ENCODE measurements around the gene NR1H4. TPM values are rescaled to one million over a fixed set of nuclear protein-coding genes. Genes with fewer than 3 reads are reported as not detected.

NR1H4 gene
- total and polyA plus RNA-seq, 2 donors (not counting 1 experiment from before 2014, with no cell fraction given) = not detected

GRCh38 chr12:100485983-100486382 is 12.3 kb downstream of the NR1H4 start:
- Histone ChIP-seq H3K79me2 (ENCODE audit: control insufficient read depth, insufficient read depth, low read length) (no peaks in the 10 kb centered on the region), H3K27ac (ENCODE audit: low read length in 2 of 2) (no peak overlapping the region), H3K4me1 (ENCODE audit: control insufficient read depth in 2 of 2, insufficient read depth in 2 of 2, low read length in 2 of 2) (no peaks in the 10 kb centered on the region), H3K9ac (ENCODE audit: low read length) (no peak overlapping the region), H3K9me3 (ENCODE audit: control extremely low read depth in 1 of 3, control insufficient read depth in 2 of 3, insufficient read depth in 1 of 3, low read length in 2 of 3) (no peaks in the 10 kb centered on the region), H3K4me3 (ENCODE audit: control extremely low read depth in 1 of 5, extremely low read depth in 1 of 5, insufficient read depth in 1 of 5, low read depth in 2 of 5, low read length in 4 of 5) (no peak overlapping the region), H3K4me2 (replicated peaks; ENCODE audit: low read depth, low read length, poor library complexity, severe bottlenecking) (no peak overlapping the region), H2AFZ (ENCODE audit: insufficient read depth, low read depth, low read length, poor library complexity, severe bottlenecking) (no peak overlapping the region), H4K20me1 (ENCODE audit: control insufficient read depth, insufficient read depth, low read length, poor library complexity, severe bottlenecking) (no peaks in the 10 kb centered on the region), H3K36me3 (replicated peaks in 1 of 2; ENCODE audit: control extremely low read depth in 1 of 2, control insufficient read depth in 1 of 2, extremely low read depth in 1 of 2, insufficient read depth in 2 of 2, low read length in 1 of 2) (no peaks in the 10 kb centered on the region), H3K27me3 (replicated peaks in 1 of 4; ENCODE audit: control extremely low read depth in 1 of 4, control insufficient read depth in 3 of 4, insufficient read depth in 4 of 4, low read length in 3 of 4) (no peaks in the 10 kb centered on the region)
- no peak for ATAC-seq (ENCODE audit: low read depth)
- Mint-ChIP-seq H3K4me1 (no peaks in the 10 kb centered on the region), H3K4me3 (no peak overlapping the region), H3K27ac (no peak overlapping the region), H3K27me3 (no peaks in the 10 kb centered on the region), H3K9me3 (ENCODE audit: insufficient read depth) (no peaks in the 10 kb centered on the region)
- no peak for DNase-seq
- CTCF ChIA-PET = no interaction called here
- POLR2A ChIA-PET = no interaction called here
- intact Hi-C loops (cut with micrococcal nuclease) = no loop called here
- no CpG with 5 or more reads among the region's 5 CpGs for WGBS (ENCODE audit: insufficient coverage)
- TF ChIP-seq EZH2 (IDR thresholded peaks at IDR 0.05; ENCODE audit: borderline replicate concordance, insufficient read depth, low read depth, low read length, poor library complexity, severe bottlenecking) = no peak
- TF ChIP-seq CTCF (IDR thresholded peaks at IDR 0.05) = no peak

- no peaks in the 10 kb centered on the region for H3K9me3 ChIP-seq (ENCODE audit: control extremely low read depth in 1 of 3, control insufficient read depth in 2 of 3, insufficient read depth in 1 of 3, low read length in 2 of 3)
- no peak overlapping the region for H3K4me3 Mint-ChIP-seq
- ChIA-PET POLR2A (no interaction called here), CTCF (no interaction called here)
- no peaks in the 10 kb centered on the region for H3K27me3 ChIP-seq (replicated peaks in 1 of 4; ENCODE audit: control extremely low read depth in 1 of 4, control insufficient read depth in 3 of 4, insufficient read depth in 4 of 4, low read length in 3 of 4)
- no peak overlapping the region for H2AFZ ChIP-seq (ENCODE audit: insufficient read depth, low read depth, low read length, poor library complexity, severe bottlenecking)
- 57% methylated on average over 1 of the region's 3 CpGs for WGBS (ENCODE audit: insufficient coverage)
- no peak for DNase-seq
- H3K9me3 Mint-ChIP-seq (ENCODE audit: insufficient read depth) = no peaks in the 10 kb centered on the region
- no peaks in the 10 kb centered on the region for H4K20me1 ChIP-seq (ENCODE audit: control insufficient read depth, insufficient read depth, low read length, poor library complexity, severe bottlenecking)
- intact Hi-C loops (cut with micrococcal nuclease) = no loop called here
- H3K79me2 ChIP-seq (ENCODE audit: control insufficient read depth, insufficient read depth, low read length) = no peaks in the 10 kb centered on the region
- no peaks in the 10 kb centered on the region for H3K27me3 Mint-ChIP-seq
- H3K4me3 ChIP-seq (ENCODE audit: control extremely low read depth in 1 of 5, extremely low read depth in 1 of 5, insufficient read depth in 1 of 5, low read depth in 2 of 5, low read length in 4 of 5) = no peak overlapping the region
- H3K36me3 ChIP-seq (replicated peaks in 1 of 2; ENCODE audit: control extremely low read depth in 1 of 2, control insufficient read depth in 1 of 2, extremely low read depth in 1 of 2, insufficient read depth in 2 of 2, low read length in 1 of 2) = no peaks in the 10 kb centered on the region
- ATAC-seq (ENCODE audit: low read depth) = no peak
- no peaks in the 10 kb centered on the region for H3K4me1 ChIP-seq (ENCODE audit: control insufficient read depth in 2 of 2, insufficient read depth in 2 of 2, low read length in 2 of 2)
- TF ChIP-seq CTCF (IDR thresholded peaks at IDR 0.05) (no peak), EZH2 (IDR thresholded peaks at IDR 0.05; ENCODE audit: borderline replicate concordance, insufficient read depth, low read depth, low read length, poor library complexity, severe bottlenecking) (no peak)
- no peak overlapping the region for H3K27ac ChIP-seq (ENCODE audit: low read length in 2 of 2)
- no peak overlapping the region for H3K9ac ChIP-seq (ENCODE audit: low read length)
- no peak overlapping the region for H3K4me2 ChIP-seq (replicated peaks; ENCODE audit: low read depth, low read length, poor library complexity, severe bottlenecking)
- no peak overlapping the region for H3K27ac Mint-ChIP-seq
- no peaks in the 10 kb centered on the region for H3K4me1 Mint-ChIP-seq
Observed at GRCh38 chr12:100489251-100489820, 15.7 kb downstream of the NR1H4 start.
